HG03108 (cell line): ENCODE measurements around the gene SIRT2.
"Not testable (repeated sequence)": the region's sequence is repeated elsewhere in the genome, so short reads cannot be mapped to it uniquely, and the experiment has no call there.

ENCODE experiments used
- ATAC-seq: cut with Tn5 transposase; IDR thresholded peaks from one replicate; pipeline ENCODE4 v1.9.1; 2021; ENCODE audit warnings: moderate library complexity; ENCODE audit not compliant: unreplicated experiment

Gene SIRT2

GRCh38 chr19:38830039-38830733 lies 69.2 kb downstream of the SIRT2 start:
- ATAC-seq: no peak

DNA sequence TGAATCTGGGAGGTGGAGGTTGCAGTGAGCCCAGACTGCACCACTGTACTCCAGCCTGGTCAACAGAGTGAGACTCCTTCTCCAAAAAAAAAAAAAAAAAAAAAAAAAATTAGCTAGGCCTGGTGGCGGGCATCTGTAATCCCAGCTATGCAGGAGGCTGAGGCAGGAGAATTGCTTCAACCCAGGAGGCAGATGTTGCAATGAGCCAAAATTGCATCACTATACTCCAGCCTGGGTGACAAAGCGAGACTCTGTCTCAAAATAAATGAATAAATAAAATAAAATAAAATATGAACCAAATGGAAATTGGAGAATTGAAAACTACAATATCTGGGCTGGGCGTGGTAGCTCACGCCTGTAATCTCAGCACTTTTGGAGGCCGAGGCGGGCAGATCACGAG lies 70.2 kb downstream of the SIRT2 start:
- not testable (repeated sequence) for ATAC-seq
